Effector memory CD8-positive, alpha-beta T cell (primary cell): ENCODE data around the gene NMT1.

Experiments
- ATAC-seq: fragments of 150-1000 bp; cut with Tn5 transposase; replicated peaks from 2 replicates; pipeline ENCODE4 v1.10.0; 2021; ENCODE audit warnings: mild to moderate bottlenecking, moderate library complexity
- DNase-seq, 3 experiments: peaks; one replicate each; pipeline ENCODE4 v3.0.0; 2021
- H3K27ac Mint-ChIP-seq, 2 donors: one replicate each; pipeline ENCODE4 v1.8.0; 2022; ENCODE audit warnings: mild to moderate bottlenecking in 2 of 2, mixed read lengths in 2 of 2, moderate library complexity in 2 of 2
- H3K27me3 Mint-ChIP-seq, 2 donors: one replicate each; pipeline ENCODE4 v1.8.0; 2022; ENCODE audit warnings: mixed read lengths in 2 of 2
- H3K36me3 Mint-ChIP-seq: one replicate; pipeline ENCODE4 v1.8.0; 2022; ENCODE audit warnings: mild to moderate bottlenecking, moderate library complexity, mixed read lengths; ENCODE audit not compliant: insufficient read depth
- H3K4me1 Mint-ChIP-seq, 2 donors: one replicate each; pipeline ENCODE4 v1.8.0; 2022; ENCODE audit warnings: low read depth in 2 of 2, mixed read lengths in 2 of 2
- H3K4me3 Mint-ChIP-seq, 2 donors: one replicate each; pipeline ENCODE4 v1.8.0; 2022; ENCODE audit warnings: mild to moderate bottlenecking in 2 of 2, mixed read lengths in 2 of 2, moderate library complexity in 2 of 2
- H3K9me3 Mint-ChIP-seq, 2 donors: one replicate each; pipeline ENCODE4 v1.8.0; 2022; ENCODE audit warnings: mixed read lengths in 2 of 2

Gene NMT1

GRCh38 chr17:45029096-45029495 is 32.0 kb upstream of the NMT1 start:
- Mint-ChIP-seq H3K27me3 (no peaks in the 10 kb centered on the region), H3K9me3 (no peaks in the 10 kb centered on the region), H3K27ac (peak overlapping the region in 1 of 2 donors; percentile 35), H3K36me3 (peaks cover 19% of the 10 kb centered on the region), H3K4me3 (no peak overlapping the region), H3K4me1 (peaks cover 0 to 4% of the 10 kb centered on the region in 2 donors)
- DNase-seq, result no peak
- ATAC-seq, result no peak

- Mint-ChIP-seq H3K9me3 (no peaks in the 10 kb centered on the region), H3K4me1 (peaks cover 0 to 7% of the 10 kb centered on the region in 2 donors), H3K36me3 (peaks cover 19% of the 10 kb centered on the region), H3K27me3 (no peaks in the 10 kb centered on the region), H3K27ac (no peak overlapping the region), H3K4me3 (no peak overlapping the region)
- DNase-seq (no peak), ATAC-seq (no peak)
Measured at GRCh38 chr17:45029758-45030423, 31.2 kb upstream of the NMT1 start.

GRCh38 chr17:45030733-45031132 is 30.4 kb upstream of the NMT1 start:
- Mint-ChIP-seq H3K27ac (no peak overlapping the region), H3K4me3 (no peak overlapping the region), H3K4me1 (peaks cover 0 to 7% of the 10 kb centered on the region in 2 donors), H3K36me3 (peaks cover 19% of the 10 kb centered on the region), H3K27me3 (no peaks in the 10 kb centered on the region), H3K9me3 (no peaks in the 10 kb centered on the region)
- no peak for DNase-seq
- no peak for ATAC-seq

- peaks cover 19% of the 10 kb centered on the region for H3K36me3 Mint-ChIP-seq
- H3K27me3 Mint-ChIP-seq, result no peaks in the 10 kb centered on the region
Measured at GRCh38 chr17:45031231-45032173, 29.6 kb upstream of the NMT1 start.

GRCh38 chr17:45032174-45032541 is 29.0 kb upstream of the NMT1 start:
- H3K4me1 Mint-ChIP-seq, result peaks cover 0 to 7% of the 10 kb centered on the region in 2 donors
- H3K27ac Mint-ChIP-seq, result peak overlapping the region in 1 of 2 donors; percentile 70
- peaks cover 21% of the 10 kb centered on the region for H3K36me3 Mint-ChIP-seq

More at GRCh38 chr17:45031231-45032173, 29.6 kb upstream of the NMT1 start:
- DNase-seq (no peak), ATAC-seq (no peak)
- Mint-ChIP-seq H3K9me3 (no peaks in the 10 kb centered on the region), H3K4me1 (peaks cover 0 to 7% of the 10 kb centered on the region in 2 donors), H3K27ac (peak overlapping the region in 1 of 2 donors; percentile 70), H3K4me3 (no peak overlapping the region)

GRCh38 chr17:45034599-45034998 is 26.5 kb upstream of the NMT1 start:
- Mint-ChIP-seq H3K36me3 (peaks cover 15% of the 10 kb centered on the region), H3K27ac (peak overlapping the region in 1 of 2 donors; percentile 7), H3K4me1 (peaks cover 2 to 7% of the 10 kb centered on the region in 2 donors), H3K4me3 (no peak overlapping the region), H3K27me3 (no peaks in the 10 kb centered on the region), H3K9me3 (no peaks in the 10 kb centered on the region)
- no peak for DNase-seq
- ATAC-seq, result no peak

More at GRCh38 chr17:45032174-45032541, 29.0 kb upstream of the NMT1 start:
- H3K9me3 Mint-ChIP-seq, result no peaks in the 10 kb centered on the region
- no peaks in the 10 kb centered on the region for H3K27me3 Mint-ChIP-seq
- DNase-seq, result no peak
- no peak for ATAC-seq
- no peak overlapping the region for H3K4me3 Mint-ChIP-seq

- no peak overlapping the region for H3K27ac Mint-ChIP-seq
- no peak for ATAC-seq
- no peak overlapping the region for H3K4me3 Mint-ChIP-seq
- H3K27me3 Mint-ChIP-seq, result no peaks in the 10 kb centered on the region
- H3K4me1 Mint-ChIP-seq, result peaks cover 2 to 7% of the 10 kb centered on the region in 2 donors
- DNase-seq, result no peak
- peaks cover 9% of the 10 kb centered on the region for H3K36me3 Mint-ChIP-seq
- H3K9me3 Mint-ChIP-seq, result no peaks in the 10 kb centered on the region
Measured at GRCh38 chr17:45035848-45036247, 25.3 kb upstream of the NMT1 start.

- Mint-ChIP-seq H3K36me3 (peaks cover 9% of the 10 kb centered on the region), H3K4me1 (peaks cover 5 to 7% of the 10 kb centered on the region in 2 donors)
- ATAC-seq, result no peak
Measured at GRCh38 chr17:45036691-45037090, 24.4 kb upstream of the NMT1 start.

GRCh38 chr17:45038728-45039634 is 22.1 kb upstream of the NMT1 start:
- Mint-ChIP-seq H3K27ac (peak overlapping the region in 1 of 2 donors; percentile 52), H3K4me1 (peaks cover 8 to 18% of the 10 kb centered on the region in 2 donors), H3K4me3 (no peak overlapping the region), H3K36me3 (peaks cover 4% of the 10 kb centered on the region), H3K9me3 (no peaks in the 10 kb centered on the region), H3K27me3 (no peaks in the 10 kb centered on the region)
- ATAC-seq (no peak), DNase-seq (no peak)

More at GRCh38 chr17:45036691-45037090, 24.4 kb upstream of the NMT1 start:
- Mint-ChIP-seq H3K9me3 (no peaks in the 10 kb centered on the region), H3K4me3 (no peak overlapping the region), H3K27ac (no peak overlapping the region), H3K27me3 (no peaks in the 10 kb centered on the region)
- no peak for DNase-seq

- Mint-ChIP-seq H3K36me3 (peaks cover 4% of the 10 kb centered on the region), H3K9me3 (no peaks in the 10 kb centered on the region), H3K4me3 (no peak overlapping the region), H3K27ac (no peak overlapping the region), H3K27me3 (no peaks in the 10 kb centered on the region), H3K4me1 (peaks cover 8 to 18% of the 10 kb centered on the region in 2 donors)
- DNase-seq, result no peak
- no peak for ATAC-seq
Measured at GRCh38 chr17:45040459-45040858, 20.7 kb upstream of the NMT1 start.

GRCh38 chr17:45042346-45043120 is 18.6 kb upstream of the NMT1 start:
- DNase-seq, result no peak
- H3K27ac Mint-ChIP-seq, result peak overlapping the region; percentile 27 to 38
- H3K36me3 Mint-ChIP-seq, result peaks cover 3% of the 10 kb centered on the region
- H3K27me3 Mint-ChIP-seq, result no peaks in the 10 kb centered on the region
- ATAC-seq, result no peak
- H3K9me3 Mint-ChIP-seq, result no peaks in the 10 kb centered on the region
- H3K4me1 Mint-ChIP-seq, result peaks cover 10 to 18% of the 10 kb centered on the region in 2 donors
- H3K4me3 Mint-ChIP-seq, result no peak overlapping the region

GRCh38 chr17:45043813-45044540 is 17.1 kb upstream of the NMT1 start:
- Mint-ChIP-seq H3K27me3 (no peaks in the 10 kb centered on the region), H3K9me3 (no peaks in the 10 kb centered on the region), H3K4me1 (peaks cover 10 to 18% of the 10 kb centered on the region in 2 donors), H3K4me3 (no peak overlapping the region), H3K36me3 (peaks cover 3% of the 10 kb centered on the region), H3K27ac (peak overlapping the region; percentile 68)
- DNase-seq, result no peak
- no peak for ATAC-seq
